Mesendoderm (in vitro differentiated cells): ENCODE measurements around the gene PPP1R27.
"Not testable (repeated sequence)": the region's sequence is repeated elsewhere in the genome, so short reads cannot be mapped to it uniquely, and the experiment has no call there.

Experiments
- DNase-seq: peaks from one replicate; pipeline ENCODE4 v3.0.0; 2013
- H2AK5ac ChIP-seq: 2 replicates; pipeline ENCODE4 v1.6.1; 2013; ENCODE audit warnings: low read length, inconsistent platforms
- H2BK120ac ChIP-seq: 2 replicates; pipeline ENCODE4 v1.6.1; 2013; ENCODE audit warnings: low read depth, mild to moderate bottlenecking, low read length, moderate library complexity, mixed read lengths
- H2BK15ac ChIP-seq: replicated peaks from 2 replicates; pipeline ENCODE4 v1.6.1; 2013; ENCODE audit warnings: low read depth, mild to moderate bottlenecking, moderate library complexity
- H2BK5ac ChIP-seq: 2 replicates; pipeline ENCODE4 v1.6.1; 2013; ENCODE audit warnings: low read length, inconsistent platforms
- H3K18ac ChIP-seq: 2 replicates; pipeline ENCODE4 v1.6.1; 2013; ENCODE audit warnings: mild to moderate bottlenecking, low read length, mixed read lengths
- H3K23ac ChIP-seq: one replicate; pipeline ENCODE4 v1.6.1; 2013; ENCODE audit warnings: low read length
- H3K27ac ChIP-seq: 2 replicates; pipeline ENCODE4 v1.5.1; 2013; ENCODE audit warnings: low read depth, mild to moderate bottlenecking, inconsistent platforms, low read length, moderate library complexity
- H3K27me3 ChIP-seq: 2 replicates; pipeline ENCODE4 v1.6.1; 2013; ENCODE audit warnings: low read length, control low read depth, mild to moderate bottlenecking, inconsistent platforms; ENCODE audit not compliant: insufficient read depth, poor library complexity
- H3K36me3 ChIP-seq: 2 replicates; pipeline ENCODE4 v1.6.1; 2013; ENCODE audit warnings: low read length, inconsistent platforms; ENCODE audit not compliant: control insufficient read depth, insufficient read depth
- H3K4ac ChIP-seq: one replicate; pipeline ENCODE4 v1.6.1; 2013; ENCODE audit warnings: low read depth, mild to moderate bottlenecking, low read length, moderate library complexity
- H3K4me1 ChIP-seq: 2 replicates; pipeline ENCODE4 v1.6.1; 2013; ENCODE audit warnings: low read depth, low read length, inconsistent platforms; ENCODE audit not compliant: control insufficient read depth
- H3K4me2 ChIP-seq: 2 replicates; pipeline ENCODE4 v1.6.1; 2013; ENCODE audit warnings: low read length
- H3K4me3 ChIP-seq: 2 replicates; pipeline ENCODE4 v1.5.1; 2013; ENCODE audit warnings: mild to moderate bottlenecking, low read length
- H3K56ac ChIP-seq: one replicate; pipeline ENCODE4 v1.6.1; 2013; ENCODE audit warnings: low read length
- H3K79me1 ChIP-seq: 2 replicates; pipeline ENCODE4 v1.6.1; 2013; ENCODE audit warnings: low read length, inconsistent platforms
- H3K79me2 ChIP-seq: 2 replicates; pipeline ENCODE4 v1.6.1; 2013; ENCODE audit warnings: mild to moderate bottlenecking, low read length; ENCODE audit not compliant: control insufficient read depth, insufficient read depth
- H3K9ac ChIP-seq: 2 replicates; pipeline ENCODE4 v1.6.1; 2013; ENCODE audit warnings: low read length, inconsistent platforms
- H4K5ac ChIP-seq: one replicate; pipeline ENCODE4 v1.6.1; 2013; ENCODE audit warnings: low read length
- H4K8ac ChIP-seq: one replicate; pipeline ENCODE4 v1.6.1; 2013; ENCODE audit warnings: low read depth, mild to moderate bottlenecking, control low read depth, low read length, moderate library complexity
- WGBS: extraction: QIAGEN DNeasy Blood & Tissue Kit; methylation state at CpG from one replicate; pipeline ENCODE4 v1.1.7; 2013; ENCODE audit warnings: low lambda C conversion rate, missing lambda C conversion rate; ENCODE audit not compliant: insufficient coverage; ENCODE audit errors: extremely low coverage; 5-methylcytosine and 5-hydroxymethylcytosine counted together

Gene PPP1R27

DNA sequence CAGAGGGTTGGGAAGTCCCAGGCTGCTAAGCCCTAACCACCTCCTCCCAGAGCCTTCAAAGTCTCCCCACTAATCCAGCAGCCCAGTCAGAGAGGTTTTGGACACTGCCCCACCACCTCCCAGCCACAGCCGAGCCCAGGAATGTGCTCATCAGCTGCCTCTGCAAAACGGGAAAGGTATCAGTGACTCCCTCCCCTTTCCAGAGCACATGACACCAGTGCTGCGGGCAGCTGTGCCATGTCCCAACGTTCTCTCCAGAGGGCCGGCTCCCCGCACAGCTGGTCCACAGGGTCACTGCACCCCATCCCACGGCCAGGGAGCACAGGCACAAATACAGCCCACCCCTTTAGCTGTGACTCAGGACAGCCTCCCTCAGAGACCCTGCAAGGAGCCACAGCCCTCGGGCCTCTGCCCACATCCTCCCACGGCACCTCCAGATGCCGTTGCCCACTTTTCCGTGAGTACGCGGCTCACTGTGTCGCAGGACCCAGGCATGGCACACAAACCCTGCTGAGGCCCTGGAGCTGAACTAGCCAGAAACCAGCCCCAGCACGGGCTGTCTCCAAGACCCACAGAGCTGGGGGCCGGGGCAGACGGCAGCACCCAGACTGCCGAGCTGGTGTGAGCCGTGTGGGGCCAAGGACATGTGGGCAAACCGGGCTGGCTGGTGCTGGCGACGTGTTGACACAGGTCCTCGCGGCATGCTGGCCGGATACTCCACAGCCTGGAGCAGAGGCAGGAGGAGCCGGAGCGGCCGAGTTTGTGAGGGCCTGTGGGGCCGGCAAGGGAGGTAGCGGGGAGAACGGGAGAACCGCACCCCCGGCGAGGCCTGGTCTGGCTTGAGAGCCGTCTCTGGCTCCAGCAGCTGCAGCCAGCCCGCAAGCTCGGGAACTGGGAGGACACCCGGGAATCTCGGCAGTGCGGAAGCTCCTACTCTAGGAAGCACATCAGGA is 6.3 kb upstream of the PPP1R27 start:
- no peak overlapping the region for H4K8ac ChIP-seq
- H3K18ac ChIP-seq = no peak overlapping the region
- no peak overlapping the region for H3K4me3 ChIP-seq
- H3K4me2 ChIP-seq = no peak overlapping the region
- H3K23ac ChIP-seq = no peak overlapping the region
- no peak overlapping the region for H3K4ac ChIP-seq
- WGBS = no CpG with 5 or more reads among the region's 40 CpGs
- no peak overlapping the region for H3K56ac ChIP-seq
- H4K5ac ChIP-seq = no peak overlapping the region
- no peak overlapping the region for H2BK15ac ChIP-seq
- H3K9ac ChIP-seq = no peak overlapping the region
- H3K79me2 ChIP-seq = no peaks in the 10 kb centered on the region
- no peak for DNase-seq
- peaks cover 12% of the 10 kb centered on the region for H3K36me3 ChIP-seq
- H3K27me3 ChIP-seq = no peaks in the 10 kb centered on the region
- no peaks in the 10 kb centered on the region for H3K79me1 ChIP-seq
- H2BK120ac ChIP-seq = no peak overlapping the region
- H2BK5ac ChIP-seq = no peak overlapping the region
- no peak overlapping the region for H3K27ac ChIP-seq
- H2AK5ac ChIP-seq = no peak overlapping the region
- H3K4me1 ChIP-seq = no peaks in the 10 kb centered on the region

GRCh38 chr17:81840059-81840458 is 5.2 kb upstream of the PPP1R27 start:
- not testable (repeated sequence) for H3K27ac ChIP-seq, H2AK5ac ChIP-seq, H3K23ac ChIP-seq, H3K79me2 ChIP-seq, H3K4me3 ChIP-seq, H2BK5ac ChIP-seq, H3K9ac ChIP-seq, H3K36me3 ChIP-seq, H4K5ac ChIP-seq, DNase-seq, H3K18ac ChIP-seq, H3K4ac ChIP-seq, H2BK15ac ChIP-seq, H4K8ac ChIP-seq, H3K27me3 ChIP-seq, H3K79me1 ChIP-seq, H3K4me2 ChIP-seq, H3K56ac ChIP-seq, H2BK120ac ChIP-seq, H3K4me1 ChIP-seq
- no CpG with 5 or more reads among the region's 5 CpGs for WGBS

DNA sequence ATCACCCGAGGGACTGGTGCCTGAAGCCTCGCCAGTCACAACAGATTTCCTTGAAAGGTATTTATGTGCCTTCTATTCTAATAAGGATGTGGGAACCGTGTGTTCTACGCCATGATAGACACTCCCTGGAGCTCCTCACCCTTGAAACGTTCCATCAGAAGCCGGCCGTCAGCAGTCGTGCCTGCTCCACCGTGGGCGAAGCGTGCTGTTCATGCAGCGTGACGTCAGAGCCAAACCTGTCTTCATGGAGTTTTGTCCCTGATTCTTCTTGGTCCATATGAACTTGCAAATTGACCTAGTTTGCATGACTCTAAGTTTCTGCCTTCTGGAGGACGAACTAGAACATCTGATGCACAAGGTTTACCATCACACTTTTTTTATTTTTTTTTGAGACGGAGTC is 4.5 kb upstream of the PPP1R27 start:
- H4K5ac ChIP-seq = no peak overlapping the region
- H3K4me1 ChIP-seq = no peaks in the 10 kb centered on the region
- no peak overlapping the region for H4K8ac ChIP-seq
- H2BK15ac ChIP-seq = no peak overlapping the region
- peaks cover 3% of the 10 kb centered on the region for H3K36me3 ChIP-seq
- no peaks in the 10 kb centered on the region for H3K79me2 ChIP-seq
- H3K4me3 ChIP-seq = no peak overlapping the region
- no peak overlapping the region for H3K4me2 ChIP-seq
- no peak overlapping the region for H3K4ac ChIP-seq
- H3K9ac ChIP-seq = no peak overlapping the region
- H2BK5ac ChIP-seq = no peak overlapping the region
- no peak overlapping the region for H3K27ac ChIP-seq
- no peaks in the 10 kb centered on the region for H3K27me3 ChIP-seq
- WGBS = no CpG with 5 or more reads among the region's 15 CpGs
- no peak overlapping the region for H3K56ac ChIP-seq
- no peak for DNase-seq
- no peak overlapping the region for H3K18ac ChIP-seq
- no peak overlapping the region for H2BK120ac ChIP-seq
- no peak overlapping the region for H3K23ac ChIP-seq
- H2AK5ac ChIP-seq = no peak overlapping the region
- H3K79me1 ChIP-seq = peaks cover 1% of the 10 kb centered on the region

DNA sequence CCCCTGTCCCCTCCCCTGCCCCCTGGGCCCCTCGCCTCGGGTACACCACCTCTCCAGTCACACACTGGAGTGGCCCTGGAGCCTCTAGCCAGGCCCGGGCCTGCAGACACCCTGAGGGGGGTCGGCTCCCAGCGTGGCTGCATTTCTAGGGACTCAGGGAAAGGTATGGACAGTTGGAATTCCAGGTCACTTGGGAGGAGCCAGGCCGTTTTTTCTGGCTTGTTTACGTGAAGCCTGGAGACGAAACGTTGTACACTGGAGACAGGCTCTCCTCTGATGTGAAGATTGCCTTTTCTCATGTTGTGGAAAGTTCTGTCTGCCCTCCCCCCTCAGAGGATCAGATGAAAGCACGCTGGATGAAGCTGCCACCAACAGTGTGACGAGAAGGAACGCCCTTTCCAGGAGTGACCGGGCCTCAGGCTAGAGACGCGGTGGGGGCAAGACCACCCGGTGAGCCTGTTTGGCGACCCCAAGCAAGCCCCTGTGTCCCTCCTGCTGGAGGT is 4.0 kb upstream of the PPP1R27 start:
- Histone ChIP-seq H3K27ac (no peak overlapping the region), H2BK120ac (no peak overlapping the region), H3K79me1 (peaks cover 1% of the 10 kb centered on the region), H3K56ac (no peak overlapping the region), H3K4me3 (no peak overlapping the region), H3K27me3 (no peaks in the 10 kb centered on the region), H3K23ac (no peak overlapping the region), H4K8ac (no peak overlapping the region), H3K79me2 (no peaks in the 10 kb centered on the region), H2BK15ac (no peak overlapping the region), H3K36me3 (peaks cover 3% of the 10 kb centered on the region), H3K18ac (no peak overlapping the region), H3K4me1 (no peaks in the 10 kb centered on the region), H4K5ac (no peak overlapping the region), H2AK5ac (no peak overlapping the region), H3K9ac (no peak overlapping the region), H2BK5ac (no peak overlapping the region), H3K4ac (no peak overlapping the region), H3K4me2 (no peak overlapping the region)
- no peak for DNase-seq
- no CpG with 5 or more reads among the region's 17 CpGs for WGBS

DNA sequence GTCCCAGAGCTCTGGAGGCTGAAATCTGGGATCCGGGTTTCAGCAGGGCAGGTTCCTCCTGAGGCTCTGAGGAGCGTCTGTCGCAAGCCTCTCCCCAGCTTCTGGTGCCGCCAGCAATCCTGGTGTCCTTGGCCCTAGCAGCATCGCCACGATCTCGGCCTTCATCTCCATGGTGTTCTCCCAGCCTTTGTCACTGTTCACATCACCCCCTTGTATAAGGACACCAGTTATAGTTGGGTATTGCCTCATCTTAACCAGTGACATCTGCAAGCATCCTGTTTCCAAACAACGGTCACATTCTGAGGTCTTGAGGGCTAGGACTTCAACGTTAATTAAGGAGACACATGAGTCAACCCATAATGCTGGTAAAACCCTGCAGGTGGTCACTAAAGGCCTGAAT is 2.8 kb upstream of the PPP1R27 start:
- H3K23ac ChIP-seq = no peak overlapping the region
- H3K36me3 ChIP-seq = no peaks in the 10 kb centered on the region
- H2BK5ac ChIP-seq = no peak overlapping the region
- no peak overlapping the region for H2BK15ac ChIP-seq
- no peak overlapping the region for H3K27ac ChIP-seq
- H3K79me2 ChIP-seq = no peaks in the 10 kb centered on the region
- H3K18ac ChIP-seq = no peak overlapping the region
- H3K27me3 ChIP-seq = no peaks in the 10 kb centered on the region
- H4K5ac ChIP-seq = no peak overlapping the region
- no peak overlapping the region for H4K8ac ChIP-seq
- H3K4me2 ChIP-seq = no peak overlapping the region
- H2AK5ac ChIP-seq = no peak overlapping the region
- no peak overlapping the region for H3K9ac ChIP-seq
- H2BK120ac ChIP-seq = no peak overlapping the region
- no CpG with 5 or more reads among the region's 9 CpGs for WGBS
- no peak for DNase-seq
- H3K79me1 ChIP-seq = peaks cover 3% of the 10 kb centered on the region
- no peak overlapping the region for H3K4ac ChIP-seq
- H3K4me1 ChIP-seq = no peaks in the 10 kb centered on the region
- no peak overlapping the region for H3K56ac ChIP-seq
- no peak overlapping the region for H3K4me3 ChIP-seq
